Neural progenitor cell (in vitro differentiated cells): ENCODE data around the gene CCDC81. TPM values are rescaled to one million over a fixed set of nuclear protein-coding genes. Genes with fewer than 3 reads are reported as not detected.

Experiments
- DNase-seq: peaks from one replicate; pipeline ENCODE4 v3.0.0-alpha.2; 2016; ENCODE audit warnings: low spot score
- H2AFZ ChIP-seq: fragments of 200-600 bp; sonication (generic); replicated peaks from 2 replicates; pipeline ENCODE4 v1.6.1; 2016; ENCODE audit warnings: antibody characterized with exemption
- H3F3A ChIP-seq: fragments of 200-600 bp; sonication (generic); 2 replicates; pipeline ENCODE4 v1.6.1; 2016; ENCODE audit warnings: antibody characterized with exemption, low read depth
- H3K27ac ChIP-seq: fragments of 200-600 bp; sonication (generic); 2 replicates; pipeline ENCODE4 v1.5.1; 2016; ENCODE audit warnings: mild to moderate bottlenecking
- H3K27me3 ChIP-seq: fragments of 200-600 bp; sonication (generic); 2 replicates; pipeline ENCODE4 v1.6.1; 2016; ENCODE audit warnings: mild to moderate bottlenecking, moderate library complexity
- H3K36me3 ChIP-seq: fragments of 200-600 bp; sonication (generic); 2 replicates; pipeline ENCODE4 v1.5.1; 2016
- H3K4me1 ChIP-seq: fragments of 200-600 bp; sonication (generic); 2 replicates; pipeline ENCODE4 v1.6.1; 2016; ENCODE audit warnings: mixed run types
- H3K4me2 ChIP-seq: fragments of 200-600 bp; sonication (generic); 2 replicates; pipeline ENCODE4 v1.6.1; 2016
- H3K4me3 ChIP-seq: fragments of 200-600 bp; sonication (generic); 2 replicates; pipeline ENCODE4 v1.5.1; 2016
- H3K79me2 ChIP-seq: fragments of 200-600 bp; sonication (generic); 2 replicates; pipeline ENCODE4 v1.6.1; 2016; ENCODE audit warnings: low read depth
- H3K9ac ChIP-seq: fragments of 200-600 bp; sonication (generic); 2 replicates; pipeline ENCODE4 v1.6.1; 2016
- H3K9me3 ChIP-seq: fragments of 200-600 bp; sonication (generic); 2 replicates; pipeline ENCODE4 v1.5.1; 2016; ENCODE audit warnings: low read depth
- H4K20me1 ChIP-seq: fragments of 200-600 bp; sonication (generic); 2 replicates; pipeline ENCODE4 v1.6.1; 2016; ENCODE audit warnings: low read depth
- H3K27ac Mint-ChIP-seq: 3 replicates; pipeline ENCODE4 v1.8.0; 2021; ENCODE audit warnings: mixed read lengths
- H3K27me3 Mint-ChIP-seq: 2 replicates; pipeline ENCODE4 v1.8.0; 2022; ENCODE audit warnings: low read depth, mild to moderate bottlenecking, inconsistent platforms, moderate library complexity, mixed read lengths; ENCODE audit not compliant: insufficient read depth
- H3K36me3 Mint-ChIP-seq: 3 replicates; pipeline ENCODE4 v1.8.0; 2021; ENCODE audit warnings: mixed read lengths
- H3K4me1 Mint-ChIP-seq: 3 replicates; pipeline ENCODE4 v1.8.0; 2021; ENCODE audit warnings: mixed read lengths
- H3K4me3 Mint-ChIP-seq: 3 replicates; pipeline ENCODE4 v1.8.0; 2021; ENCODE audit warnings: mild to moderate bottlenecking, moderate library complexity, mixed read lengths
- H3K9me3 Mint-ChIP-seq: 3 replicates; pipeline ENCODE4 v1.8.0; 2020; ENCODE audit warnings: mixed read lengths
- CTCF ChIP-seq: fragments of 200-600 bp; sonication (generic); IDR thresholded peaks from 2 replicates; pipeline ENCODE4 v1.5.1; 2017; ENCODE audit warnings: antibody characterized with exemption, mild to moderate bottlenecking
- EZH2 ChIP-seq: fragments of 200-600 bp; sonication (generic); IDR thresholded peaks from 2 replicates; pipeline ENCODE4 v1.6.1; 2017; ENCODE audit warnings: antibody characterized with exemption, mild to moderate bottlenecking, moderate library complexity
- EZH2phosphoT487 ChIP-seq: fragments of 200-600 bp; sonication (generic); IDR thresholded peaks from 2 replicates; pipeline ENCODE4 v1.6.1; 2017; ENCODE audit warnings: antibody characterized with exemption
- total RNA-seq: library from RNA; depleted of rRNA; stranded (reverse); fragments of >200 nt; gene quantifications from 2 replicates; pipeline ENCODE4 v1.2.3, GENCODE V29; 2015; ENCODE audit warnings: low replicate concordance

CCDC81 gene
- total RNA-seq, 1 donor from 2014 or later, result 1.0 TPM

GRCh38 chr11:86370922-86371594 is 3.6 kb upstream of the CCDC81 start:
- H3K27ac ChIP-seq, result no peak overlapping the region
- no peak overlapping the region for H2AFZ ChIP-seq
- no peaks in the 10 kb centered on the region for H4K20me1 ChIP-seq
- DNase-seq, result no peak
- no peak overlapping the region for H3K9ac ChIP-seq
- H3K27me3 ChIP-seq, result no peaks in the 10 kb centered on the region
- no peak overlapping the region for H3K4me2 ChIP-seq
- H3K4me3 ChIP-seq, result no peak overlapping the region
- Mint-ChIP-seq H3K9me3 (peaks cover 11% of the 10 kb centered on the region), H3K27ac (no peak overlapping the region), H3K36me3 (no peaks in the 10 kb centered on the region), H3K4me3 (no peak overlapping the region), H3K27me3 (peaks cover 5% of the 10 kb centered on the region), H3K4me1 (peaks cover 26% of the 10 kb centered on the region)
- H3K36me3 ChIP-seq, result no peaks in the 10 kb centered on the region
- H3K9me3 ChIP-seq, result no peaks in the 10 kb centered on the region
- H3F3A ChIP-seq, result no peaks in the 10 kb centered on the region
- no peaks in the 10 kb centered on the region for H3K79me2 ChIP-seq
- TF ChIP-seq CTCF, result no peak
- TF ChIP-seq EZH2, result no peak
- no peak for TF ChIP-seq EZH2phosphoT487
- no peaks in the 10 kb centered on the region for H3K4me1 ChIP-seq

GRCh38 chr11:86372041-86372440 is 2.6 kb upstream of the CCDC81 start:
- Histone ChIP-seq H3K27me3 (no peaks in the 10 kb centered on the region), H3K4me2 (no peak overlapping the region), H3K9me3 (no peaks in the 10 kb centered on the region), H3F3A (no peaks in the 10 kb centered on the region), H2AFZ (no peak overlapping the region), H3K4me1 (no peaks in the 10 kb centered on the region), H3K9ac (no peak overlapping the region), H3K4me3 (no peak overlapping the region), H3K27ac (no peak overlapping the region), H4K20me1 (no peaks in the 10 kb centered on the region), H3K79me2 (no peaks in the 10 kb centered on the region), H3K36me3 (no peaks in the 10 kb centered on the region)
- Mint-ChIP-seq H3K4me3 (no peak overlapping the region), H3K9me3 (peaks cover 16% of the 10 kb centered on the region), H3K27me3 (peaks cover 5% of the 10 kb centered on the region), H3K36me3 (peaks cover 2% of the 10 kb centered on the region), H3K27ac (no peak overlapping the region), H3K4me1 (peaks cover 26% of the 10 kb centered on the region)
- no peak for DNase-seq
- TF ChIP-seq CTCF (no peak), EZH2phosphoT487 (no peak), EZH2 (no peak)

- no peak for TF ChIP-seq EZH2phosphoT487
- TF ChIP-seq CTCF, result no peak
- TF ChIP-seq EZH2, result no peak
- no peak overlapping the region for H3K27ac ChIP-seq
- H3K4me1 Mint-ChIP-seq, result peaks cover 26% of the 10 kb centered on the region
- peaks cover 17% of the 10 kb centered on the region for H3K9me3 Mint-ChIP-seq
- no peak overlapping the region for H3K9ac ChIP-seq
- DNase-seq, result no peak
- H3K36me3 ChIP-seq, result no peaks in the 10 kb centered on the region
- H3K27ac Mint-ChIP-seq, result no peak overlapping the region
- H3K36me3 Mint-ChIP-seq, result peaks cover 3% of the 10 kb centered on the region
- peaks cover 5% of the 10 kb centered on the region for H3K27me3 Mint-ChIP-seq
- no peak overlapping the region for H3K4me3 ChIP-seq
- H2AFZ ChIP-seq, result no peak overlapping the region
- H3F3A ChIP-seq, result no peaks in the 10 kb centered on the region
- H4K20me1 ChIP-seq, result no peaks in the 10 kb centered on the region
- no peaks in the 10 kb centered on the region for H3K27me3 ChIP-seq
- no peaks in the 10 kb centered on the region for H3K4me1 ChIP-seq
- no peaks in the 10 kb centered on the region for H3K79me2 ChIP-seq
- no peak overlapping the region for H3K4me2 ChIP-seq
- H3K9me3 ChIP-seq, result no peaks in the 10 kb centered on the region
- H3K4me3 Mint-ChIP-seq, result no peak overlapping the region
Observed at GRCh38 chr11:86372586-86372985, 2.1 kb upstream of the CCDC81 start.
